Esophagus squamous epithelium (tissue), 5 donors: Measurements from ENCODE around the gene ECEL1. TPM values are rescaled to one million over a fixed set of nuclear protein-coding genes. Genes with fewer than 3 reads are reported as not detected.

Experiments used
- DNase-seq: peaks from one replicate; lab custom pipeline; 2025; lab: John Stamatoyannopoulos, UW
- H3K27ac ChIP-seq, 4 donors: fragments of 200-600 bp; sonication (generic); one replicate each; pipeline ENCODE4 v1.5.1; 2016 to 2019; ENCODE audit warnings: mild to moderate bottlenecking in 1 of 4
- H3K27me3 ChIP-seq, 4 donors: fragments of 200-600 bp; sonication (generic); 1 replicate in 3 of 4; 2 replicates in 1 of 4; pipeline versions ENCODE4 v1.5.1 to v1.6.0; 2017 to 2021; ENCODE audit warnings: antibody characterized with exemption in 1 of 4
- H3K36me3 ChIP-seq, 3 donors: fragments of 200-600 bp; sonication (generic); one replicate each; pipeline ENCODE4 v1.5.1; 2016 to 2019
- H3K4me1 ChIP-seq, 3 donors: fragments of 200-600 bp; sonication (generic); one replicate each; pipeline ENCODE4 v1.5.1; 2017 to 2019
- H3K4me3 ChIP-seq, 4 donors: fragments of 200-600 bp; sonication (generic); 1 replicate in 3 of 4; 2 replicates in 1 of 4; pipeline ENCODE4 v1.5.1; 2016 to 2019; ENCODE audit warnings: mild to moderate bottlenecking in 2 of 4, moderate library complexity in 1 of 4
- H3K9me3 ChIP-seq, 3 donors: fragments of 200-600 bp; sonication (generic); one replicate each; pipeline ENCODE4 v1.5.1; 2016 to 2019
- CTCF ChIP-seq, 6 experiments: fragments of 450-650 bp in 4 of 6; fragments of 200-600 bp in 2 of 6; sonication (generic) in 2 of 6; IDR thresholded peaks; one replicate each; pipeline ENCODE4 v1.5.1; 2016 to 2019; ENCODE audit warnings: antibody characterized with exemption in 6 of 6, mild to moderate bottlenecking in 4 of 6, moderate library complexity in 4 of 6
- POLR2A ChIP-seq, 4 donors: fragments of 450-650 bp; IDR thresholded peaks; one replicate each; pipeline ENCODE4 v1.6.1; 2017; ENCODE audit warnings: antibody characterized with exemption in 4 of 4, mild to moderate bottlenecking in 4 of 4, moderate library complexity in 3 of 4
- WGBS, 2 donors: methylation state at CpG; one replicate each; pipeline ENCODE4 v1.1.5; 2018; 5-methylcytosine and 5-hydroxymethylcytosine counted together
- intact Hi-C: fragments of 100-400 bp; cut with DNase I; formaldehyde crosslinking; loops from one replicate; pipeline ENCODE4 v1.15.0; 2022
- total RNA-seq, 4 donors: library from RNA; depleted of rRNA; stranded (reverse); fragments of >200 nt; gene quantifications; one replicate each; pipeline ENCODE4 v1.1.0, GENCODE V29; 2016
- donor health status: DM: yes; HTN: yes; CAD: no.

The ECEL1 gene
- total RNA-seq, 4 donors from 2014 or later: 0.19 TPM; not detected in 3

GRCh38 chr2:232464544-232464885 is 23.1 kb downstream of the ECEL1 start:
- Histone ChIP-seq H3K36me3 (no peaks in the 10 kb centered on the region), H3K27ac (no peak overlapping the region), H3K4me3 (no peak overlapping the region), H3K4me1 (no peaks in the 10 kb centered on the region), H3K27me3 (peaks cover 0 to 65% (median 0%) of the 10 kb centered on the region in 4 donors), H3K9me3 (no peaks in the 10 kb centered on the region)
- 67 to 100% methylated on average over 1 of the region's 3 CpGs for whole genome bisulfite sequencing, 2 donors
- DNase-seq: no peak
- intact Hi-C loops: no loop called here
- TF ChIP-seq POLR2A (IDR thresholded peaks at IDR 0.05): no peak
- TF ChIP-seq CTCF (IDR thresholded peaks at IDR 0.05): no peak

- no peak for DNase-seq
- Histone ChIP-seq H3K4me3 (no peak overlapping the region), H3K4me1 (no peaks in the 10 kb centered on the region), H3K27ac (no peak overlapping the region), H3K27me3 (peaks cover 0 to 67% (median 0%) of the 10 kb centered on the region in 4 donors), H3K9me3 (no peaks in the 10 kb centered on the region), H3K36me3 (no peaks in the 10 kb centered on the region)
- intact Hi-C loops: no loop called here
- TF ChIP-seq POLR2A (IDR thresholded peaks at IDR 0.05) (no peak), CTCF (IDR thresholded peaks at IDR 0.05) (no peak)
- WGBS, 2 donors: 86 to 92% methylated on average over 12 to 14 of the region's 18 CpGs
Observed at GRCh38 chr2:232463701-232464543, 23.7 kb downstream of the ECEL1 start.

GRCh38 chr2:232460171-232460570 is 27.5 kb downstream of the ECEL1 start:
- H3K4me3 ChIP-seq: no peak overlapping the region
- no peak overlapping the region for H3K27ac ChIP-seq
- H3K9me3 ChIP-seq: no peaks in the 10 kb centered on the region
- peaks cover 0 to 88% (median 0%) of the 10 kb centered on the region in 4 donors for H3K27me3 ChIP-seq
- no peaks in the 10 kb centered on the region for H3K4me1 ChIP-seq
- WGBS, 2 donors: 45 to 82% methylated on average over 1 to 2 of the region's 2 CpGs
- no peak for TF ChIP-seq POLR2A (IDR thresholded peaks at IDR 0.05)
- no peak for TF ChIP-seq CTCF (IDR thresholded peaks at IDR 0.05)
- DNase-seq: no peak
- H3K36me3 ChIP-seq: no peaks in the 10 kb centered on the region
- intact Hi-C loops: no loop called here

- H3K27ac ChIP-seq: no peak overlapping the region
- peaks cover 0 to 94% (median 0%) of the 10 kb centered on the region in 4 donors for H3K27me3 ChIP-seq
- no peak for TF ChIP-seq POLR2A (IDR thresholded peaks at IDR 0.05)
- no peak for TF ChIP-seq CTCF (IDR thresholded peaks at IDR 0.05)
- no peak overlapping the region for H3K4me3 ChIP-seq
- no peak for DNase-seq
- no peaks in the 10 kb centered on the region for H3K9me3 ChIP-seq
- 90% methylated on average over 2 of the region's 11 CpGs; no CpG with 5 or more reads in 1 of the 2 donors for WGBS, 2 donors
- intact Hi-C loops: no loop called here
- H3K36me3 ChIP-seq: no peaks in the 10 kb centered on the region
- H3K4me1 ChIP-seq: no peaks in the 10 kb centered on the region
Observed at GRCh38 chr2:232459419-232460035, 28.1 kb downstream of the ECEL1 start.
